Measurements from ENCODE around the gene TMEM18. TPM values are rescaled to one million over a fixed set of nuclear protein-coding genes. Genes with fewer than 3 reads are reported as not detected.

The TMEM18 gene
- total RNA-seq, 4 donors from 2014 or later, result 7.3 to 23.7 (median 17.8) TPM

DNA sequence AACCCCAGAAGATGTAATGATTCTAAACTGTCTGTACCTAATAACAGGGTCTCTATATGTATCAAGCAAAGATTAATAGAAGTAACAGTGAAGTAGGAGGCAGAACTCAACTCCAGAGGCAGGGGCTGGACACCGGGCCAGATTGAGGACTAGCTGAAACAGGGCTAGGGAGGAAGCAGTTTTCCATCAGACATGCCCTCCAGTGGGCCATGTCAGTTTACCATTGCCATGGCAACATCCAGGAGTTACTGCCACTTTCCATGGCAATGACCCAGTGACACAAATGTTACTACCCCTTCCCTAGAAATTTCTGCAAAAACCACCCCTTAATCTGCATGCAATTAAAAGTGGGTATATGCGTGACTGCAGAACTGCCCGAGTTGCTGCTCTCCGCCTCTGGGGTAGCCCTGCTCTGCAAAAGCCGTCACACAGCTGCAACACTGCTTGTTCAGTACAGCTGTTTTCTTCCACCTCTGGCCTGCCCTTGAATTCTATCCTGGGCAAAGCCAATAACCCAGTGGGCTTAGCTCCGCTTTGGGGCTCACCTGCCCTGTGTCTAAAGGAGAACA lies 58.7 kb downstream of the TMEM18 start:
- TF ChIP-seq POLR2A (IDR thresholded peaks at IDR 0.05) (no peak), CTCF (IDR thresholded peaks at IDR 0.05) (no peak)
- no peak for DNase-seq
- Histone ChIP-seq H3K36me3 (no peaks in the 10 kb centered on the region), H3K27me3 (peaks cover 0 to 4% (median 0%) of the 10 kb centered on the region in 4 donors), H3K27ac (no peak overlapping the region), H3K4me3 (no peak overlapping the region), H3K4me1 (no peaks in the 10 kb centered on the region), H3K9me3 (peaks cover 0 to 7% (median 0%) of the 10 kb centered on the region in 3 donors)
- intact Hi-C loops (cut with DNase I), result no loop called here
- WGBS, 2 donors, result 89 to 94% methylated on average over 2 to 6 of the region's 6 CpGs

DNA sequence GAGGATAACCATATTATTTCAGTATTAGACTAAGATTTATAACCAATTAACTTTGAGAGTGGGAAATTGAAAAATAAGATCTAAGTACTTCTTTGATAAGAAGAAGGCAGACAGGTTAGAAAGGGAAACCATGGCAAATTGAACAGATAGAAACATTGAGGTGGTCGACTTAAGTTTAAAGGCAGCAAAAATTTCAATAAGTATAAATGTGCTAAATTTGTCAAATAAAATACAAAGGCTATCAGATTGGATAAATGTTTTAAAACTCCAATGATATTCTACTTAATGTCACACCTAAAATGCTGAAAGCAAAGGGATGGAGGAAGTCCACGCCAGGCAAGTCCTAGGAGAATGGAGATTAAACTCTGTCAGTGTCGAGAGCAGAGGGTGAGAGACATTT lies 59.2 kb downstream of the TMEM18 start:
- intact Hi-C loops (cut with DNase I), result no loop called here
- TF ChIP-seq CTCF (IDR thresholded peaks at IDR 0.05), result no peak
- TF ChIP-seq POLR2A (IDR thresholded peaks at IDR 0.05), result no peak
- no peak for DNase-seq
- Histone ChIP-seq H3K36me3 (no peaks in the 10 kb centered on the region), H3K4me3 (no peak overlapping the region), H3K4me1 (no peaks in the 10 kb centered on the region), H3K9me3 (peaks cover 0 to 7% (median 0%) of the 10 kb centered on the region in 3 donors), H3K27me3 (peaks cover 0 to 4% (median 0%) of the 10 kb centered on the region in 4 donors), H3K27ac (no peak overlapping the region)
- WGBS, 2 donors, result 83 to 84% methylated on average over 3 of the region's 3 CpGs
